Testis (tissue), 2 donors: ENCODE data around the gene MYLIP.

Experiments used
- POLR2A ChIP-seq: fragments of 450-650 bp; IDR thresholded peaks from one replicate; pipeline ENCODE4 v1.6.1; 2017; ENCODE audit warnings: antibody characterized with exemption, mild to moderate bottlenecking, moderate library complexity
- TF ChIP-seq, protein P1 (sequence below), 3 experiments: fragments of 450-650 bp in 2 of 3; fragments of 200-600 bp in 1 of 3; sonication (generic) in 1 of 3; IDR thresholded peaks; one replicate each; pipeline ENCODE4 v1.5.1; 2016 to 2019; ENCODE audit warnings: antibody characterized with exemption in 3 of 3, mild to moderate bottlenecking in 2 of 3, moderate library complexity in 1 of 3

DNA sequence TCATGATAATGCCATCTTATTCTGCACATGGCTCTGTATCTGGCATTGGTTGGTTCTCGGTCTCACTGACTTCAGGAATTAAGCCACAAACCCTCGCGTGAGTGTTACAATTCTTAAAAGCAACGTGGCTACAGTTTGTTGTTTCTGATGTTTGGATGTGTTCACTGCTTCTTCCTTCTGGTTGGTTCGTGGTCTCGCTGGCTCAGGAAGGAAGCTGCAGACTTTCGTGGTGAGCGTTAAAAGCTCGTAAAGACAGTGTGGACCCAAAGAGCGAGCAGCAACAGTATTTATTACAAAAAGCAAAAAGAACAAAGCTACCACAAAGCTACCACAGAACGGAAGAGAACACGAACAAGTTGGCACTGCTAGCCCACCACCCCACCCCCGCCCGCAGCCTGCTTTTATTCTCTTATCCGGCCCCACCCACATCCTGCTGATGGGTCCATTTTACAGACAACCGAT lies 51.1 kb downstream of the MYLIP start:
- TF ChIP-seq, protein P1, sequence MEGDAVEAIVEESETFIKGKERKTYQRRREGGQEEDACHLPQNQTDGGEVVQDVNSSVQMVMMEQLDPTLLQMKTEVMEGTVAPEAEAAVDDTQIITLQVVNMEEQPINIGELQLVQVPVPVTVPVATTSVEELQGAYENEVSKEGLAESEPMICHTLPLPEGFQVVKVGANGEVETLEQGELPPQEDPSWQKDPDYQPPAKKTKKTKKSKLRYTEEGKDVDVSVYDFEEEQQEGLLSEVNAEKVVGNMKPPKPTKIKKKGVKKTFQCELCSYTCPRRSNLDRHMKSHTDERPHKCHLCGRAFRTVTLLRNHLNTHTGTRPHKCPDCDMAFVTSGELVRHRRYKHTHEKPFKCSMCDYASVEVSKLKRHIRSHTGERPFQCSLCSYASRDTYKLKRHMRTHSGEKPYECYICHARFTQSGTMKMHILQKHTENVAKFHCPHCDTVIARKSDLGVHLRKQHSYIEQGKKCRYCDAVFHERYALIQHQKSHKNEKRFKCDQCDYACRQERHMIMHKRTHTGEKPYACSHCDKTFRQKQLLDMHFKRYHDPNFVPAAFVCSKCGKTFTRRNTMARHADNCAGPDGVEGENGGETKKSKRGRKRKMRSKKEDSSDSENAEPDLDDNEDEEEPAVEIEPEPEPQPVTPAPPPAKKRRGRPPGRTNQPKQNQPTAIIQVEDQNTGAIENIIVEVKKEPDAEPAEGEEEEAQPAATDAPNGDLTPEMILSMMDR (IDR thresholded peaks at IDR 0.05), result no peak
- no peak for TF ChIP-seq POLR2A
